WTC11 (cell line): Measurements from ENCODE around the gene UHMK1.

Experiments
- FOXK1 ChIP-seq: sonication (generic); formaldehyde crosslinking; IDR thresholded peaks from 2 replicates; pipeline ENCODE4 v1.8.0; 2022; ENCODE audit warnings: mild to moderate bottlenecking, moderate library complexity, missing genetic modification reagents
- NR2C2 ChIP-seq: sonication (generic); formaldehyde crosslinking; IDR thresholded peaks from 2 replicates; pipeline ENCODE4 v1.8.0; 2022; ENCODE audit warnings: mild to moderate bottlenecking, missing genetic modification reagents
- SP1 ChIP-seq: sonication (generic); formaldehyde crosslinking; conservative IDR thresholded peaks from 2 replicates; pipeline ENCODE4 v1.8.1; 2022; ENCODE audit warnings: missing genetic modification reagents
- ZNF671 ChIP-seq: fragments of 250-450 bp; sonication (Bioruptor Pico); IDR thresholded peaks from 2 replicates; pipeline ENCODE4 v1.8.0; 2021; ENCODE audit warnings: mild to moderate bottlenecking
- TF ChIP-seq, protein P1 (sequence below): sonication (generic); formaldehyde crosslinking; IDR thresholded peaks from 2 replicates; pipeline ENCODE4 v1.8.0; 2022; ENCODE audit warnings: mild to moderate bottlenecking, missing genetic modification reagents
- TF ChIP-seq, protein P2 (sequence below): sonication (generic); formaldehyde crosslinking; IDR thresholded peaks from 2 replicates; pipeline ENCODE4 v1.8.1; 2022; ENCODE audit warnings: low read depth, mild to moderate bottlenecking, moderate library complexity, missing genetic modification reagents, borderline replicate concordance
- TF ChIP-seq, protein P3 (sequence below): sonication (generic); formaldehyde crosslinking; IDR thresholded peaks from 2 replicates; pipeline ENCODE4 v1.8.1; 2022; ENCODE audit warnings: low read depth, missing genetic modification reagents, borderline replicate concordance
- TF ChIP-seq, protein P4 (sequence below): fragments of 200-600 bp; IDR thresholded peaks from 2 replicates; pipeline ENCODE4 v1.8.0; 2022; ENCODE audit warnings: antibody characterized with exemption
- TF ChIP-seq, protein P5 (sequence below): sonication (generic); formaldehyde crosslinking; IDR thresholded peaks from 2 replicates; pipeline ENCODE4 v1.8.0; 2022; ENCODE audit warnings: missing genetic modification reagents
- TF ChIP-seq, protein P6 (sequence below): sonication (generic); formaldehyde crosslinking; conservative IDR thresholded peaks from 2 replicates; pipeline ENCODE4 v1.8.1; 2022; ENCODE audit warnings: mild to moderate bottlenecking, missing genetic modification reagents
- TF ChIP-seq, protein P7 (sequence below): sonication (generic); formaldehyde crosslinking; IDR thresholded peaks from 2 replicates; pipeline ENCODE4 v1.8.1; 2023; ENCODE audit warnings: mild to moderate bottlenecking, missing genetic modification reagents, moderate library complexity

DNA sequence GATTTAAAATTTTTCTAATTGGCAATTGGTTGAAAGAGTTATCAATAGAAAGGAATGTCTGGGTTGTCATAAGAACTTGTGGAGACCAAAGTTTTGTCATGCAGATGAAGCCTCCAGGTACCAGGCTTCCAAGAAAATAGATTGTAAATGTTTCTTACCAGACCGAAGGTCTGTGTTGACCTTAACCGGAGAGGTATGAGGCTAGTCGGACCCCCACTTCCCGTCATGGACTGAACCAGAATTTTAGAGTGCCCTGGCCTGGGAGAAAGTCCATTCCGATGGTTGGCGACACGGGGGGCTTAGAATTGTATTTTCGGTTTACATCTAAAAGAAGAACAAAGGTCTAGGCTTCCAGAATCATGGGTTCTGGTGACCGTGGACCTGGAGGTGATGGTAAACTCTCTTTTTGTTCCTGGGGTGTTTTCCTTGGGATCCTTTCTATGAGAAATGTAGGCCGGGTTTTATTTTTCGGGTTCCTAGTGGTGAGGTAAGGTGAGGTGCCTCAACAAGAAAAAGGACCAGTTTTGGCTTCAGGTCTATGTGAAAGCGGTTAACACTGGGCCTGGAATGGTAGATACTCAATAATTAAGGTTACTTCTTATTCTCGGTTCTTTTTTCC, 405 bp upstream of the UHMK1 start:
- TF ChIP-seq, protein P1, sequence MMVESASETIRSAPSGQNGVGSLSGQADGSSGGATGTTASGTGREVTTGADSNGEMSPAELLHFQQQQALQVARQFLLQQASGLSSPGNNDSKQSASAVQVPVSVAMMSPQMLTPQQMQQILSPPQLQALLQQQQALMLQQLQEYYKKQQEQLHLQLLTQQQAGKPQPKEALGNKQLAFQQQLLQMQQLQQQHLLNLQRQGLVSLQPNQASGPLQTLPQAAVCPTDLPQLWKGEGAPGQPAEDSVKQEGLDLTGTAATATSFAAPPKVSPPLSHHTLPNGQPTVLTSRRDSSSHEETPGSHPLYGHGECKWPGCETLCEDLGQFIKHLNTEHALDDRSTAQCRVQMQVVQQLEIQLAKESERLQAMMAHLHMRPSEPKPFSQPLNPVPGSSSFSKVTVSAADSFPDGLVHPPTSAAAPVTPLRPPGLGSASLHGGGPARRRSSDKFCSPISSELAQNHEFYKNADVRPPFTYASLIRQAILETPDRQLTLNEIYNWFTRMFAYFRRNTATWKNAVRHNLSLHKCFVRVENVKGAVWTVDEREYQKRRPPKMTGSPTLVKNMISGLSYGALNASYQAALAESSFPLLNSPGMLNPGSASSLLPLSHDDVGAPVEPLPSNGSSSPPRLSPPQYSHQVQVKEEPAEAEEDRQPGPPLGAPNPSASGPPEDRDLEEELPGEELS = no peak
- no peak for TF ChIP-seq SP1
- TF ChIP-seq, protein P2, sequence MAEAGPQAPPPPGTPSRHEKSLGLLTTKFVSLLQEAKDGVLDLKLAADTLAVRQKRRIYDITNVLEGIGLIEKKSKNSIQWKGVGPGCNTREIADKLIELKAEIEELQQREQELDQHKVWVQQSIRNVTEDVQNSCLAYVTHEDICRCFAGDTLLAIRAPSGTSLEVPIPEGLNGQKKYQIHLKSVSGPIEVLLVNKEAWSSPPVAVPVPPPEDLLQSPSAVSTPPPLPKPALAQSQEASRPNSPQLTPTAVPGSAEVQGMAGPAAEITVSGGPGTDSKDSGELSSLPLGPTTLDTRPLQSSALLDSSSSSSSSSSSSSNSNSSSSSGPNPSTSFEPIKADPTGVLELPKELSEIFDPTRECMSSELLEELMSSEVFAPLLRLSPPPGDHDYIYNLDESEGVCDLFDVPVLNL (CRISPR knock-in tag) = no peak
- TF ChIP-seq, protein P3, sequence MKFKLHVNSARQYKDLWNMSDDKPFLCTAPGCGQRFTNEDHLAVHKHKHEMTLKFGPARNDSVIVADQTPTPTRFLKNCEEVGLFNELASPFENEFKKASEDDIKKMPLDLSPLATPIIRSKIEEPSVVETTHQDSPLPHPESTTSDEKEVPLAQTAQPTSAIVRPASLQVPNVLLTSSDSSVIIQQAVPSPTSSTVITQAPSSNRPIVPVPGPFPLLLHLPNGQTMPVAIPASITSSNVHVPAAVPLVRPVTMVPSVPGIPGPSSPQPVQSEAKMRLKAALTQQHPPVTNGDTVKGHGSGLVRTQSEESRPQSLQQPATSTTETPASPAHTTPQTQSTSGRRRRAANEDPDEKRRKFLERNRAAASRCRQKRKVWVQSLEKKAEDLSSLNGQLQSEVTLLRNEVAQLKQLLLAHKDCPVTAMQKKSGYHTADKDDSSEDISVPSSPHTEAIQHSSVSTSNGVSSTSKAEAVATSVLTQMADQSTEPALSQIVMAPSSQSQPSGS (CRISPR knock-in tag) = no peak
- TF ChIP-seq, protein P4, sequence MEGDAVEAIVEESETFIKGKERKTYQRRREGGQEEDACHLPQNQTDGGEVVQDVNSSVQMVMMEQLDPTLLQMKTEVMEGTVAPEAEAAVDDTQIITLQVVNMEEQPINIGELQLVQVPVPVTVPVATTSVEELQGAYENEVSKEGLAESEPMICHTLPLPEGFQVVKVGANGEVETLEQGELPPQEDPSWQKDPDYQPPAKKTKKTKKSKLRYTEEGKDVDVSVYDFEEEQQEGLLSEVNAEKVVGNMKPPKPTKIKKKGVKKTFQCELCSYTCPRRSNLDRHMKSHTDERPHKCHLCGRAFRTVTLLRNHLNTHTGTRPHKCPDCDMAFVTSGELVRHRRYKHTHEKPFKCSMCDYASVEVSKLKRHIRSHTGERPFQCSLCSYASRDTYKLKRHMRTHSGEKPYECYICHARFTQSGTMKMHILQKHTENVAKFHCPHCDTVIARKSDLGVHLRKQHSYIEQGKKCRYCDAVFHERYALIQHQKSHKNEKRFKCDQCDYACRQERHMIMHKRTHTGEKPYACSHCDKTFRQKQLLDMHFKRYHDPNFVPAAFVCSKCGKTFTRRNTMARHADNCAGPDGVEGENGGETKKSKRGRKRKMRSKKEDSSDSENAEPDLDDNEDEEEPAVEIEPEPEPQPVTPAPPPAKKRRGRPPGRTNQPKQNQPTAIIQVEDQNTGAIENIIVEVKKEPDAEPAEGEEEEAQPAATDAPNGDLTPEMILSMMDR = no peak
- no peak for TF ChIP-seq NR2C2
- TF ChIP-seq, protein P5, sequence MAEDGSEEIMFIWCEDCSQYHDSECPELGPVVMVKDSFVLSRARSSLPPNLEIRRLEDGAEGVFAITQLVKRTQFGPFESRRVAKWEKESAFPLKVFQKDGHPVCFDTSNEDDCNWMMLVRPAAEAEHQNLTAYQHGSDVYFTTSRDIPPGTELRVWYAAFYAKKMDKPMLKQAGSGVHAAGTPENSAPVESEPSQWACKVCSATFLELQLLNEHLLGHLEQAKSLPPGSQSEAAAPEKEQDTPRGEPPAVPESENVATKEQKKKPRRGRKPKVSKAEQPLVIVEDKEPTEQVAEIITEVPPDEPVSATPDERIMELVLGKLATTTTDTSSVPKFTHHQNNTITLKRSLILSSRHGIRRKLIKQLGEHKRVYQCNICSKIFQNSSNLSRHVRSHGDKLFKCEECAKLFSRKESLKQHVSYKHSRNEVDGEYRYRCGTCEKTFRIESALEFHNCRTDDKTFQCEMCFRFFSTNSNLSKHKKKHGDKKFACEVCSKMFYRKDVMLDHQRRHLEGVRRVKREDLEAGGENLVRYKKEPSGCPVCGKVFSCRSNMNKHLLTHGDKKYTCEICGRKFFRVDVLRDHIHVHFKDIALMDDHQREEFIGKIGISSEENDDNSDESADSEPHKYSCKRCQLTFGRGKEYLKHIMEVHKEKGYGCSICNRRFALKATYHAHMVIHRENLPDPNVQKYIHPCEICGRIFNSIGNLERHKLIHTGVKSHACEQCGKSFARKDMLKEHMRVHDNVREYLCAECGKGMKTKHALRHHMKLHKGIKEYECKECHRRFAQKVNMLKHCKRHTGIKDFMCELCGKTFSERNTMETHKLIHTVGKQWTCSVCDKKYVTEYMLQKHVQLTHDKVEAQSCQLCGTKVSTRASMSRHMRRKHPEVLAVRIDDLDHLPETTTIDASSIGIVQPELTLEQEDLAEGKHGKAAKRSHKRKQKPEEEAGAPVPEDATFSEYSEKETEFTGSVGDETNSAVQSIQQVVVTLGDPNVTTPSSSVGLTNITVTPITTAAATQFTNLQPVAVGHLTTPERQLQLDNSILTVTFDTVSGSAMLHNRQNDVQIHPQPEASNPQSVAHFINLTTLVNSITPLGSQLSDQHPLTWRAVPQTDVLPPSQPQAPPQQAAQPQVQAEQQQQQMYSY = no peak
- TF ChIP-seq, protein P6, sequence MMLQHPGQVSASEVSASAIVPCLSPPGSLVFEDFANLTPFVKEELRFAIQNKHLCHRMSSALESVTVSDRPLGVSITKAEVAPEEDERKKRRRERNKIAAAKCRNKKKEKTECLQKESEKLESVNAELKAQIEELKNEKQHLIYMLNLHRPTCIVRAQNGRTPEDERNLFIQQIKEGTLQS = no peak
- no peak for TF ChIP-seq FOXK1
- no peak for TF ChIP-seq ZNF671
- TF ChIP-seq, protein P7, sequence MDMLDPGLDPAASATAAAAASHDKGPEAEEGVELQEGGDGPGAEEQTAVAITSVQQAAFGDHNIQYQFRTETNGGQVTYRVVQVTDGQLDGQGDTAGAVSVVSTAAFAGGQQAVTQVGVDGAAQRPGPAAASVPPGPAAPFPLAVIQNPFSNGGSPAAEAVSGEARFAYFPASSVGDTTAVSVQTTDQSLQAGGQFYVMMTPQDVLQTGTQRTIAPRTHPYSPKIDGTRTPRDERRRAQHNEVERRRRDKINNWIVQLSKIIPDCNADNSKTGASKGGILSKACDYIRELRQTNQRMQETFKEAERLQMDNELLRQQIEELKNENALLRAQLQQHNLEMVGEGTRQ (CRISPR knock-in tag) = no peak
